ENCODE data around the gene SYF2. TPM values are rescaled to one million over a fixed set of nuclear protein-coding genes. Genes with fewer than 3 reads are reported as not detected.

Gene SYF2
- total RNA-seq, 1 experiment from 2014 or later, result 35.3 TPM

- TF ChIP-seq HMGXB4 (CRISPR knock-in tag; IDR thresholded peaks at IDR 0.05) (peak; percentile 87), OVOL2 (CRISPR knock-in tag; IDR thresholded peaks at IDR 0.05; ENCODE audit: borderline replicate concordance) (no peak), E2F5 (CRISPR knock-in tag; IDR thresholded peaks at IDR 0.05) (0 out of 2 replicates have a peak, but pooled peaks have one; percentile 27), TP53 (CRISPR knock-in tag; IDR thresholded peaks at IDR 0.05) (no peak), SP1 (CRISPR knock-in tag; conservative IDR thresholded peaks at IDR 0.05) (peak; percentile 57), ZNF232 (CRISPR knock-in tag; IDR thresholded peaks at IDR 0.05) (peak; percentile 84; the same call in 1 of the 2 replicates), E2F1 (CRISPR knock-in tag; IDR thresholded peaks at IDR 0.05) (0 out of 2 replicates have a peak, but pooled peaks have one; percentile 31), NR3C1 (CRISPR knock-in tag; conservative IDR thresholded peaks at IDR 0.05; ENCODE audit: low read depth) (no peak), ZNF219 (CRISPR knock-in tag; IDR thresholded peaks at IDR 0.05; ENCODE audit: borderline replicate concordance) (no peak), SOX15 (CRISPR knock-in tag; IDR thresholded peaks at IDR 0.05) (no peak), CREM (CRISPR knock-in tag; IDR thresholded peaks at IDR 0.05) (0 out of 2 replicates have a peak, but pooled peaks have one; percentile 16)
- TF ChIP-seq, protein P1, sequence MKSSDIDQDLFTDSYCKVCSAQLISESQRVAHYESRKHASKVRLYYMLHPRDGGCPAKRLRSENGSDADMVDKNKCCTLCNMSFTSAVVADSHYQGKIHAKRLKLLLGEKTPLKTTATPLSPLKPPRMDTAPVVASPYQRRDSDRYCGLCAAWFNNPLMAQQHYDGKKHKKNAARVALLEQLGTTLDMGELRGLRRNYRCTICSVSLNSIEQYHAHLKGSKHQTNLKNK (CRISPR knock-in tag; IDR thresholded peaks at IDR 0.05), result peak; percentile 81
Measured at GRCh38 chr1:25247024-25247828, 14.9 kb upstream of the SYF2 start, which contains the start of gene RSRP1 (continued).

GRCh38 chr1:25246600-25247023 lies 14.3 kb upstream of the SYF2 start:
- ATAC-seq (no peak), DNase-seq (ENCODE audit: low spot score) (peak; percentile 52)
- H3K4me3 Mint-ChIP-seq, result peak overlapping the region; percentile 97
- TF ChIP-seq ZNF671 (CRISPR knock-in tag; IDR thresholded peaks at IDR 0.05) (no peak), FOXP4 (CRISPR knock-in tag; IDR thresholded peaks at IDR 0.05) (no peak), GTF2I (CRISPR knock-in tag; conservative IDR thresholded peaks at IDR 0.05) (no peak), ZBTB21 (CRISPR knock-in tag; IDR thresholded peaks at IDR 0.05; ENCODE audit: borderline replicate concordance) (no peak), CREB1 (CRISPR knock-in tag; IDR thresholded peaks at IDR 0.05) (peak; percentile 57; the same call in 1 of the 2 replicates), ETV6 (CRISPR knock-in tag; IDR thresholded peaks at IDR 0.05) (0 out of 2 replicates have a peak, but pooled peaks have one; percentile 8), E2F1 (CRISPR knock-in tag; IDR thresholded peaks at IDR 0.05) (peak; percentile 47; the same call in 1 of the 2 replicates), NR2C2 (CRISPR knock-in tag; IDR thresholded peaks at IDR 0.05) (peak; percentile 64), TEAD1 (CRISPR knock-in tag; IDR thresholded peaks at IDR 0.05) (no peak), FOXP1 (CRISPR knock-in tag; IDR thresholded peaks at IDR 0.05; ENCODE audit: borderline replicate concordance) (no peak)
- TF ChIP-seq, protein P2, sequence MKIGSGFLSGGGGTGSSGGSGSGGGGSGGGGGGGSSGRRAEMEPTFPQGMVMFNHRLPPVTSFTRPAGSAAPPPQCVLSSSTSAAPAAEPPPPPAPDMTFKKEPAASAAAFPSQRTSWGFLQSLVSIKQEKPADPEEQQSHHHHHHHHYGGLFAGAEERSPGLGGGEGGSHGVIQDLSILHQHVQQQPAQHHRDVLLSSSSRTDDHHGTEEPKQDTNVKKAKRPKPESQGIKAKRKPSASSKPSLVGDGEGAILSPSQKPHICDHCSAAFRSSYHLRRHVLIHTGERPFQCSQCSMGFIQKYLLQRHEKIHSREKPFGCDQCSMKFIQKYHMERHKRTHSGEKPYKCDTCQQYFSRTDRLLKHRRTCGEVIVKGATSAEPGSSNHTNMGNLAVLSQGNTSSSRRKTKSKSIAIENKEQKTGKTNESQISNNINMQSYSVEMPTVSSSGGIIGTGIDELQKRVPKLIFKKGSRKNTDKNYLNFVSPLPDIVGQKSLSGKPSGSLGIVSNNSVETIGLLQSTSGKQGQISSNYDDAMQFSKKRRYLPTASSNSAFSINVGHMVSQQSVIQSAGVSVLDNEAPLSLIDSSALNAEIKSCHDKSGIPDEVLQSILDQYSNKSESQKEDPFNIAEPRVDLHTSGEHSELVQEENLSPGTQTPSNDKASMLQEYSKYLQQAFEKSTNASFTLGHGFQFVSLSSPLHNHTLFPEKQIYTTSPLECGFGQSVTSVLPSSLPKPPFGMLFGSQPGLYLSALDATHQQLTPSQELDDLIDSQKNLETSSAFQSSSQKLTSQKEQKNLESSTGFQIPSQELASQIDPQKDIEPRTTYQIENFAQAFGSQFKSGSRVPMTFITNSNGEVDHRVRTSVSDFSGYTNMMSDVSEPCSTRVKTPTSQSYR (CRISPR knock-in tag; IDR thresholded peaks at IDR 0.05), result peak; percentile 24; the same call in 1 of the 2 replicates
- H3K27me3 Mint-ChIP-seq (ENCODE audit: low read depth), result no peaks in the 10 kb centered on the region
- H3K9me3 Mint-ChIP-seq, result no peaks in the 10 kb centered on the region
- CTCF ChIA-PET, result interaction anchor here (1.4 to 1.7 kb wide), 3 partner anchors 7 to 14 kb away, joined by 6 to 11 read pairs (median 10); partner anchors contain the start of gene SYF2
- H3K4me1 Mint-ChIP-seq, result peaks cover 22% of the 10 kb centered on the region
- peak overlapping the region; percentile 96 for H3K27ac Mint-ChIP-seq
- POLR2A ChIA-PET, result interaction anchor here (2.2 kb wide), 1 partner anchor 14 kb away, joined by 21 read pairs; the partner anchor contains the start of gene SYF2
- peaks cover 46% of the 10 kb centered on the region for H3K36me3 Mint-ChIP-seq

Data from WTC11 (cell line).